ENCODE results near the gene PIP5KL1. TPM values are rescaled to one million over a fixed set of nuclear protein-coding genes. Genes with fewer than 3 reads are reported as not detected.

The PIP5KL1 gene
- total and polyA plus RNA-seq, 2 of the 8 experiments (the other 6 are each of a cell fraction or from before 2014, with no cell fraction given) = 13.4 to 15.4 TPM

GRCh38 chr9:127959841-127960409 is 29.3 kb upstream of the PIP5KL1 start:
- no peak overlapping the region for H3K23ac ChIP-seq (ENCODE audit: insufficient read length)
- H3K14ac ChIP-seq (ENCODE audit: insufficient read length) = no peak overlapping the region
- DNase-seq (ENCODE audit: low read depth in 1 of 2, low spot score in 2 of 2) (no peak), FAIRE-seq (no peak)
- H2BK20ac ChIP-seq (ENCODE audit: low read length) = no peak overlapping the region
- 0 out of 2 replicates have a peak overlapping the region, but pooled peaks have one; percentile 61 for H2BK15ac ChIP-seq (ENCODE audit: low read length)
- peaks cover 16 to 34% of the 10 kb centered on the region in 2 experiments for H4K20me1 ChIP-seq (replicated peaks in 1 of 2; ENCODE audit: control insufficient read depth in 1 of 2, insufficient read depth in 2 of 2, low read length in 2 of 2)
- H4K91ac ChIP-seq (replicated peaks; ENCODE audit: insufficient read length, low read length) = no peak overlapping the region
- H2BK5ac ChIP-seq (ENCODE audit: low read depth, low read length) = peak overlapping the region; percentile 35; the same call in 1 of the 2 replicates
- H3K4me1 ChIP-seq (replicated peaks in 1 of 4; ENCODE audit: control insufficient read depth in 3 of 4, insufficient read depth in 4 of 4, low read length in 3 of 4) = peaks cover 0 to 30% (median 11%) of the 10 kb centered on the region in 4 experiments; a peak in 5 of 7 replicates
- H3K79me1 ChIP-seq (ENCODE audit: low read depth, low read length) = peaks cover 17% of the 10 kb centered on the region
- no peak overlapping the region for H3K27ac ChIP-seq (ENCODE audit: low read depth, low read length)
- ChIA-PET POLR2A (ENCODE audit: partially characterized antibody) (interaction anchor here (1.1 to 3.0 kb wide), 4 partner anchors 8 to 23 kb away, joined by 3 to 16 read pairs (median 6); partner anchors contain the start of gene EEIG1), CTCF (ENCODE audit: partially characterized antibody) (interaction anchor here (1.1 to 35.5 kb wide), 6 partner anchors 7 to 158 kb away, joined by 5 to 825 read pairs (median 23); no protein-coding TSS in a partner anchor)
- H3K36me3 ChIP-seq (ENCODE audit: control insufficient read depth in 2 of 4, insufficient read depth in 4 of 4, low read length in 3 of 4) = no peaks in the 10 kb centered on the region
- no peak overlapping the region for H3K4me3 ChIP-seq (ENCODE audit: extremely low read depth in 1 of 4, insufficient read depth in 2 of 4, low read depth in 3 of 4, low read length in 4 of 4)
- H4K8ac ChIP-seq (ENCODE audit: extremely low read depth, insufficient read depth, low read length) = no peak overlapping the region
- H3K4ac ChIP-seq (replicated peaks; ENCODE audit: insufficient read length, low read depth, low read length) = no peak overlapping the region
- no peaks in the 10 kb centered on the region for H3K9me3 ChIP-seq (ENCODE audit: insufficient read depth in 2 of 2, low read depth in 1 of 2, low read length in 1 of 2)
- H3K4me2 ChIP-seq (ENCODE audit: insufficient read depth in 1 of 2, low read depth in 2 of 2, low read length in 2 of 2) = no peak overlapping the region
- H3K79me2 ChIP-seq (ENCODE audit: control insufficient read depth in 1 of 2, insufficient read depth in 2 of 2, low read length in 2 of 2) = peaks cover 0 to 93% of the 10 kb centered on the region in 2 experiments; a peak in 2 of 4 replicates
- no peak overlapping the region for H2BK120ac ChIP-seq (replicated peaks; ENCODE audit: low read depth, low read length)
- no peak overlapping the region for H3K56ac ChIP-seq (replicated peaks; ENCODE audit: insufficient read length, low read depth, low read length)
- H3K27me3 ChIP-seq (replicated peaks in 1 of 4; ENCODE audit: control insufficient read depth in 3 of 4, extremely low read depth in 1 of 4, insufficient read depth in 3 of 4, low read length in 3 of 4) = no peaks in the 10 kb centered on the region
- H2AFZ ChIP-seq (ENCODE audit: low read length) = no peak overlapping the region
- peak overlapping the region; percentile 21 for H4K5ac ChIP-seq (ENCODE audit: insufficient read length, low read depth, low read length)
- H3K18ac ChIP-seq (ENCODE audit: extremely low read depth, low read length) = peak overlapping the region; percentile 19; the same call in 1 of the 2 replicates
- H2AK5ac ChIP-seq (ENCODE audit: low read depth, low read length) = no peak overlapping the region
- peak overlapping the region in 1 of 4 experiments; percentile 37; a peak in 1 of 7 replicates for H3K9ac ChIP-seq (replicated peaks in 1 of 4; ENCODE audit: extremely low read depth in 1 of 4, low read depth in 3 of 4, low read length in 3 of 4)
- H2BK12ac ChIP-seq (ENCODE audit: low read depth, low read length) = 0 out of 2 replicates have a peak overlapping the region, but pooled peaks have one; percentile 50
- 91% methylated on average over 2 of the region's 2 CpGs; no CpG with 5 or more reads in 1 of the 2 experiments for WGBS, 2 experiments (ENCODE audit: extremely low coverage in 1 of 2, insufficient coverage in 1 of 2, insufficient read length in 1 of 2, insufficient replicate concordance in 2 of 2, low coverage in 1 of 2, low lambda C conversion rate in 2 of 2, missing lambda C conversion rate in 1 of 2)
- no peaks in the 10 kb centered on the region for H3K23me2 ChIP-seq (ENCODE audit: low read depth, low read length)
- TF ChIP-seq TAF7 (optimal IDR thresholded peaks at IDR 0.05; ENCODE audit: borderline replicate concordance, low read depth, low read length) (no peak), CTCF (IDR thresholded peaks at IDR 0.05; ENCODE audit: control extremely low read depth in 1 of 3, insufficient read depth in 1 of 3, low read depth in 1 of 3, low read length in 3 of 3) (no peak), CREB1 (IDR thresholded peaks at IDR 0.05) (no peak), EZH2 (IDR thresholded peaks at IDR 0.05; ENCODE audit: low read depth, low read length, severe bottlenecking) (no peak), GTF2F1 (IDR thresholded peaks at IDR 0.05; ENCODE audit: borderline replicate concordance, low read depth, low read length) (no peak), RXRA (IDR thresholded peaks at IDR 0.05; ENCODE audit: insufficient read depth, low read depth, low read length) (no peak), BACH1 (IDR thresholded peaks at IDR 0.05; ENCODE audit: low read length) (no peak), HDAC2 (IDR thresholded peaks at IDR 0.05; ENCODE audit: borderline replicate concordance in 1 of 2, low read depth in 2 of 2, low read length in 2 of 2) (no peak), SUZ12 (IDR thresholded peaks at IDR 0.05; ENCODE audit: low read length) (no peak), SP1 (IDR thresholded peaks at IDR 0.05; ENCODE audit: low read depth, low read length) (no peak)
